ENCODE measurements around the gene AKAP17A. TPM values are rescaled to one million over a fixed set of nuclear protein-coding genes. Genes with fewer than 3 reads are reported as not detected.

AKAP17A gene
- total and polyA plus RNA-seq, 2 of the 13 experiments (the other 11 are each of a cell fraction or from before 2014, with no cell fraction given): 20.5 to 26.5 TPM

DNA sequence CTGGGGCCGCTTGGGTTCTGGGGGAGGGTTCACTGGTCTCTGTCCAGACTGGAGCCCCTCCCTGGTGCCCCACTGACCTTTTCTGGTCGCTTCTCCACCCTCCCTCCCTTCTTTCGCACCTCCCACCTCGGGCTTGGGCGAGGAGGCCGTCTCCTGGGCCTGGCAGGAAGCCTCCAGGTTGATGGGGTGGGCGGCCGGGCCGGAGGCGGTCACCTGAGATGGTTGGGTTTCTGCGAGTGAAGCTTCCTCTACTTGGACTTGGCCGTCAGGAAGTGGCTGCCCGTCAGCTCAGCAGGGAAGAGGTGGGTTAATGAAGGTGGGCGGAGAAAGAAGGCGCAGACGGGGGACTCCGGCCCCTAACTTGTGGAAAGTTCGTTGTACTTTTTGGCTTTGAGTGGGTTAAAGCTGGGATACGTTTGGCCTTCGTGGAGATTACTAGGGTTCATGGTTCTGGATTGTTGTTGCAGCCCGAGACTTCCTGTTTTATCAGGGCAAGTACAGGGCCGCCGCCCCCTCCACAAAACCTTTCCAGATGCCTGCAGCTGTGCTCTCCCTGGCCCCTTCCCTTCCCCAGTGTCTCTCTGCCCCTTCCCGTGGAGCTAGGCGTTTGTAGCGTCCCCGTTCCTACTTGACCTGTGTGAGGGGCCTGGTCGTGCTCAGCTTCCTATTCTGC lies 1.2 kb downstream of the AKAP17A start (continued):
- TF ChIP-seq FOSL2 (CRISPR knock-in tag; IDR thresholded peaks at IDR 0.05): no peak
- 0 out of 2 replicates have a peak, but pooled peaks have one; percentile 30 for TF ChIP-seq MXD4 (CRISPR knock-in tag; IDR thresholded peaks at IDR 0.05)
- TF ChIP-seq, protein P1, sequence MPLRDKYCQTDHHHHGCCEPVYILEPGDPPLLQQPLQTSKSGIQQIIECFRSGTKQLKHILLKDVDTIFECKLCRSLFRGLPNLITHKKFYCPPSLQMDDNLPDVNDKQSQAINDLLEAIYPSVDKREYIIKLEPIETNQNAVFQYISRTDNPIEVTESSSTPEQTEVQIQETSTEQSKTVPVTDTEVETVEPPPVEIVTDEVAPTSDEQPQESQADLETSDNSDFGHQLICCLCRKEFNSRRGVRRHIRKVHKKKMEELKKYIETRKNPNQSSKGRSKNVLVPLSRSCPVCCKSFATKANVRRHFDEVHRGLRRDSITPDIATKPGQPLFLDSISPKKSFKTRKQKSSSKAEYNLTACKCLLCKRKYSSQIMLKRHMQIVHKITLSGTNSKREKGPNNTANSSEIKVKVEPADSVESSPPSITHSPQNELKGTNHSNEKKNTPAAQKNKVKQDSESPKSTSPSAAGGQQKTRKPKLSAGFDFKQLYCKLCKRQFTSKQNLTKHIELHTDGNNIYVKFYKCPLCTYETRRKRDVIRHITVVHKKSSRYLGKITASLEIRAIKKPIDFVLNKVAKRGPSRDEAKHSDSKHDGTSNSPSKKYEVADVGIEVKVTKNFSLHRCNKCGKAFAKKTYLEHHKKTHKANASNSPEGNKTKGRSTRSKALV (CRISPR knock-in tag; IDR thresholded peaks at IDR 0.05): no peak
- TF ChIP-seq ZNF660 (CRISPR knock-in tag; IDR thresholded peaks at IDR 0.05; ENCODE audit: borderline replicate concordance, low read depth): no peak
- TF ChIP-seq ZNF883 (CRISPR knock-in tag; IDR thresholded peaks at IDR 0.05; ENCODE audit: not compliant biosample characterization): peak; percentile 11
- TF ChIP-seq ZNF737 (CRISPR knock-in tag; IDR thresholded peaks at IDR 0.05; ENCODE audit: borderline replicate concordance): no peak
- no peak for TF ChIP-seq ZNF124 (CRISPR knock-in tag; IDR thresholded peaks at IDR 0.05)
- no peak for TF ChIP-seq SALL1 (CRISPR knock-in tag; IDR thresholded peaks at IDR 0.05)
- peak; percentile 38; the same call in 1 of the 2 replicates for TF ChIP-seq ZNF350 (CRISPR knock-in tag; IDR thresholded peaks at IDR 0.05; ENCODE audit: borderline replicate concordance, low read depth)
- TF ChIP-seq ZNF34 (CRISPR knock-in tag; IDR thresholded peaks at IDR 0.05; ENCODE audit: borderline replicate concordance): no peak
- TF ChIP-seq ZNF44 (CRISPR knock-in tag; IDR thresholded peaks at IDR 0.05): no peak
- TF ChIP-seq, protein P2, sequence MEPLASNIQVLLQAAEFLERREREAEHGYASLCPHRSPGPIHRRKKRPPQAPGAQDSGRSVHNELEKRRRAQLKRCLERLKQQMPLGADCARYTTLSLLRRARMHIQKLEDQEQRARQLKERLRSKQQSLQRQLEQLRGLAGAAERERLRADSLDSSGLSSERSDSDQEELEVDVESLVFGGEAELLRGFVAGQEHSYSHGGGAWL (CRISPR knock-in tag; IDR thresholded peaks at IDR 0.05): no peak
- TF ChIP-seq ZFP90 (CRISPR knock-in tag; IDR thresholded peaks at IDR 0.05; ENCODE audit: borderline replicate concordance): 0 out of 2 replicates have a peak, but pooled peaks have one; percentile 20
- no peak for TF ChIP-seq ZNF768 (CRISPR knock-in tag; IDR thresholded peaks at IDR 0.05)
- no peak for TF ChIP-seq ZIK1 (CRISPR knock-in tag; IDR thresholded peaks at IDR 0.05; ENCODE audit: borderline replicate concordance, low read depth)
- TF ChIP-seq ZFY (CRISPR knock-in tag; IDR thresholded peaks at IDR 0.05): peak; percentile 65
- no peak; the same call in 1 of the 2 replicates for TF ChIP-seq HOXA3 (CRISPR knock-in tag; IDR thresholded peaks at IDR 0.05)
- no peak for TF ChIP-seq ZMAT3 (CRISPR knock-in tag; conservative IDR thresholded peaks at IDR 0.05)
- TF ChIP-seq, protein P3, sequence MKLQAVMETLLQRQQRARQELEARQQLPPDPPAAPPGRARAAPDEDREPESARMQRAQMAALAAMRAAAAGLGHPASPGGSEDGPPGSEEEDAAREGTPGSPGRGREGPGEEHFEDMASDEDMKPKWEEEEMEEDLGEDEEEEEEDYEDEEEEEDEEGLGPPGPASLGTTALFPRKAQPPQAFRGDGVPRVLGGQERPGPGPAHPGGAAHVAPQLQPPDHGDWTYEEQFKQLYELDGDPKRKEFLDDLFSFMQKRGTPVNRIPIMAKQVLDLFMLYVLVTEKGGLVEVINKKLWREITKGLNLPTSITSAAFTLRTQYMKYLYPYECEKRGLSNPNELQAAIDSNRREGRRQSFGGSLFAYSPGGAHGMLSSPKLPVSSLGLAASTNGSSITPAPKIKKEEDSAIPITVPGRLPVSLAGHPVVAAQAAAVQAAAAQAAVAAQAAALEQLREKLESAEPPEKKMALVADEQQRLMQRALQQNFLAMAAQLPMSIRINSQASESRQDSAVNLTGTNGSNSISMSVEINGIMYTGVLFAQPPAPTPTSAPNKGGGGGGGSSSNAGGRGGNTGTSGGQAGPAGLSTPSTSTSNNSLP (IDR thresholded peaks at IDR 0.05; ENCODE audit: low read depth, low read length): no peak
- 0 out of 2 replicates have a peak, but pooled peaks have one; percentile 33 for TF ChIP-seq NR2C2 (CRISPR knock-in tag; IDR thresholded peaks at IDR 0.05; ENCODE audit: borderline replicate concordance)
- peak; percentile 25; the same call in 1 of the 2 replicates for TF ChIP-seq MED1 (CRISPR knock-in tag; IDR thresholded peaks at IDR 0.05)
- no peak for TF ChIP-seq SP1 (IDR thresholded peaks at IDR 0.05)
- no peak for TF ChIP-seq SP1 (CRISPR knock-in tag; IDR thresholded peaks at IDR 0.05)
- 0 out of 2 replicates have a peak, but pooled peaks have one; percentile 59 for TF ChIP-seq KDM5B (CRISPR knock-in tag; IDR thresholded peaks at IDR 0.05; ENCODE audit: borderline replicate concordance)
- no peak for TF ChIP-seq SMARCE1 (IDR thresholded peaks at IDR 0.05; ENCODE audit: borderline replicate concordance)
- TF ChIP-seq ZZZ3 (CRISPR knock-in tag; IDR thresholded peaks at IDR 0.05; ENCODE audit: borderline replicate concordance): no peak
- peak; percentile 36; the same call in 1 of the 2 replicates for TF ChIP-seq ZNF777 (CRISPR knock-in tag; IDR thresholded peaks at IDR 0.05)
- TF ChIP-seq ZNF83 (CRISPR knock-in tag; IDR thresholded peaks at IDR 0.05; ENCODE audit: borderline replicate concordance): no peak

Measured in HepG2 (cell line).